ENCODE measurements around the gene AP3B1.

AP3B1 gene, protein sequence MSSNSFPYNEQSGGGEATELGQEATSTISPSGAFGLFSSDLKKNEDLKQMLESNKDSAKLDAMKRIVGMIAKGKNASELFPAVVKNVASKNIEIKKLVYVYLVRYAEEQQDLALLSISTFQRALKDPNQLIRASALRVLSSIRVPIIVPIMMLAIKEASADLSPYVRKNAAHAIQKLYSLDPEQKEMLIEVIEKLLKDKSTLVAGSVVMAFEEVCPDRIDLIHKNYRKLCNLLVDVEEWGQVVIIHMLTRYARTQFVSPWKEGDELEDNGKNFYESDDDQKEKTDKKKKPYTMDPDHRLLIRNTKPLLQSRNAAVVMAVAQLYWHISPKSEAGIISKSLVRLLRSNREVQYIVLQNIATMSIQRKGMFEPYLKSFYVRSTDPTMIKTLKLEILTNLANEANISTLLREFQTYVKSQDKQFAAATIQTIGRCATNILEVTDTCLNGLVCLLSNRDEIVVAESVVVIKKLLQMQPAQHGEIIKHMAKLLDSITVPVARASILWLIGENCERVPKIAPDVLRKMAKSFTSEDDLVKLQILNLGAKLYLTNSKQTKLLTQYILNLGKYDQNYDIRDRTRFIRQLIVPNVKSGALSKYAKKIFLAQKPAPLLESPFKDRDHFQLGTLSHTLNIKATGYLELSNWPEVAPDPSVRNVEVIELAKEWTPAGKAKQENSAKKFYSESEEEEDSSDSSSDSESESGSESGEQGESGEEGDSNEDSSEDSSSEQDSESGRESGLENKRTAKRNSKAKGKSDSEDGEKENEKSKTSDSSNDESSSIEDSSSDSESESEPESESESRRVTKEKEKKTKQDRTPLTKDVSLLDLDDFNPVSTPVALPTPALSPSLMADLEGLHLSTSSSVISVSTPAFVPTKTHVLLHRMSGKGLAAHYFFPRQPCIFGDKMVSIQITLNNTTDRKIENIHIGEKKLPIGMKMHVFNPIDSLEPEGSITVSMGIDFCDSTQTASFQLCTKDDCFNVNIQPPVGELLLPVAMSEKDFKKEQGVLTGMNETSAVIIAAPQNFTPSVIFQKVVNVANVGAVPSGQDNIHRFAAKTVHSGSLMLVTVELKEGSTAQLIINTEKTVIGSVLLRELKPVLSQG

DNA sequence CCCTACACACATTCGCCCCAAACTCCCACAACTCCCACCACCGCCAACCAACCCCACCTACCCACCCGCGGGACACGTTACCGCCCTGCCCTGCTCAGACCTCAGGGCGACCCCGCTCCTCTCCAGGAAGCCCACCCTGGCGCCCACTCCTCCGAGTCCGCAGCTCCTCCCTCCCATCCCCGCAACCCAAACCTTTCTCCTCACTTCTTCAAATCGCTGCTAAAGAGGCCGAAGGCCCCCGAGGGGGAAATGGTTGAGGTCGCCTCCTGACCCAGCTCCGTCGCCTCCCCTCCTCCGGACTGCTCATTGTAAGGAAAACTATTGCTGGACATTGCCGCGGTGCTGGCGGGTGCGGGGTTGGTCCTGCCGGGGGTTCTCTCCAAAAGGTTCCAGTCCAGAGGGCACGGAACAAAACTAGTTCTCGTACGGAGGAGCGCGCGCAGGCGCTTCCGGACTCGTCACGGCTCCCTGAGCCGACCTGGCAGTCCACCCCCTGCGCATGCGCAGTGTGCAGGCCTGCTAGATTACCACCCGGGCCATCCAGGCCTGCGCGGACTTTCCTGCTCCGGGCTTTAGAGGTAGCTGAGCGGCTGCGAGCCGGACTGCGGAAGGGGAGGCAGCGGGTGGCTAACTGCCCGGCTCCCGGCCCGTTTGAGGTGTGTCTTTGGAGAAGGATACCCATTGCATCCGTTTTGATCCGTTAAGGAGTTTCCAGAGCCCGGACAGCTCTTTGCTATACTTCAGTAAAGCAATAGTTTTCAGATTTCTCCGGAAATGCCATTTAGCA lies at the start of gene AP3B1:
TSS of gene AP3B1 (minus strand) at position 451 of the 787 bp plus-strand sequence. CDS start at position 332, 119 bp downstream.
- peaks cover 33% of the 10 kb centered on the region for H3K4me1 ChIP-seq (ENCODE audit: control insufficient read depth, insufficient read depth, low read length)
- H3K9ac ChIP-seq (ENCODE audit: low read length), result peak within 1 kb of the TSS; percentile 98
- H3K36me3 ChIP-seq (ENCODE audit: control insufficient read depth, insufficient read depth, low read length, severe bottlenecking), result no peaks in the 10 kb centered on the region
- H3K4me3 ChIP-seq (ENCODE audit: low read length), result peak within 1 kb of the TSS; percentile 96
- DNase-seq (ENCODE audit: low read depth), result peak; percentile 100
- no peaks in the 10 kb centered on the region for H3K9me3 ChIP-seq (ENCODE audit: control insufficient read depth, low read length)
- H3K27me3 ChIP-seq (replicated peaks; ENCODE audit: control insufficient read depth, insufficient read depth, low read length), result no peaks in the 10 kb centered on the region

DNA sequence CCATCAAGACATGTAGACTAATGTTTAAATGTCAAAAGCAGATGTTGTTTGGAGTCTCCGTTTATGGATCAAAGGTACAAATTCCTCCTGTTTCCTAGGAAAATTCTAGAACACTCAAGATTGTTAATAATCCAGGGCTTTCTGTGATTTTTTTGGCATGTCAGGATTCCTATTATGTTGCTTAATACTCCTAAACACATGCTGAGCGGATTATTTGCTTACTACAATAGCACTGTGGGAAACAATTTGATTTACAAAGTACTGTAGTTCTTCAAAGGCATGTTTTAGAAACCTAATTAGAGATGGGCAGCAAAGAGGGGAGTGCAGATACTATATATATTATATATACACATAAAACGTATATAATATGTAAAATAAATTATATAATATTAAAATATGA lies 46.9 kb upstream of the AP3B1 start:
- Histone ChIP-seq H3K4me3 (ENCODE audit: low read length) (no peak overlapping the region), H3K4me1 (ENCODE audit: control insufficient read depth, insufficient read depth, low read length) (peaks cover 10% of the 10 kb centered on the region), H3K27me3 (replicated peaks; ENCODE audit: control insufficient read depth, insufficient read depth, low read length) (no peaks in the 10 kb centered on the region), H3K9me3 (ENCODE audit: control insufficient read depth, low read length) (peaks cover 8% of the 10 kb centered on the region), H3K36me3 (ENCODE audit: control insufficient read depth, insufficient read depth, low read length, severe bottlenecking) (no peaks in the 10 kb centered on the region), H3K9ac (ENCODE audit: low read length) (no peak overlapping the region)
- no peak for DNase-seq (ENCODE audit: low read depth)

DNA sequence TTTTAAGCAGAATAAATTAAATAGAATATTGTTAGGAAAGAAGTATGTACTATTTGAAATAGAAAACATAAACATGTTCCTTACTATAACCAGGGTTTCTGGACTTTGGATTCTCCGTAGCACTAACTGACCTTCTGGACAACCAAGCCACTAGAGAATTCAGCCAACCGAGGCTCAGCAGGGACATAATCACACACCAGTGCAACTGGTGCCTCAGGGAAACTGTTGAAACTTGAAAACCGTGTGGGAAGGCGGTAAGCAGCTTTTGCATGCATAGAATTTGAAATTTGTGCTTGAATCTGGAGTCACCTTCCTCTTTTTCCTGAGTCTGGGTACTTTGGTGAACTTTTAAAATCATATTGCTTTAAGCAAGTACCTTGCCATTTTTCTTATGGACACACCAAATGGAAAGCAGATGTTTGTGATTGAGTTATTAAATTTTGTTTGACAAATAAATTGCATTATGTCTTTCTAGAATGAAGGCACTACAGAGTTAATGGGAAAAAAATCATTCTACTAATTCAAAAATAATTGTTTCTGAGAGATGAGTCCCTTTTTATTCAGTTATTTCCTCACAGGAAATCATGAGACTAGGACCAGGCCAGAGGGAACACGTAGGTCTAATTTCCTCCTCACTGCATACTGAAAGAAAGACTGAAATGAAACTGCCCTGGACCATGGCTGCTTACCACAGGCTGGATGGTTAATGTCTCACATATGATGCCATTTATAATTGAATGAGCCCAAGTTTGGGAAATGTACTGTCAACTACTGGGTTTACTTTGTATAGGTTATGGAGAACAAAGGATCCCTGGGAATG lies 45.3 kb upstream of the AP3B1 start:
- H3K9ac ChIP-seq (ENCODE audit: low read length), result no peak overlapping the region
- H3K4me3 ChIP-seq (ENCODE audit: low read length), result no peak overlapping the region
- no peaks in the 10 kb centered on the region for H3K4me1 ChIP-seq (ENCODE audit: control insufficient read depth, insufficient read depth, low read length)
- peaks cover 8% of the 10 kb centered on the region for H3K9me3 ChIP-seq (ENCODE audit: control insufficient read depth, low read length)
- no peaks in the 10 kb centered on the region for H3K36me3 ChIP-seq (ENCODE audit: control insufficient read depth, insufficient read depth, low read length, severe bottlenecking)
- no peaks in the 10 kb centered on the region for H3K27me3 ChIP-seq (replicated peaks; ENCODE audit: control insufficient read depth, insufficient read depth, low read length)
- DNase-seq (ENCODE audit: low read depth), result no peak

DNA sequence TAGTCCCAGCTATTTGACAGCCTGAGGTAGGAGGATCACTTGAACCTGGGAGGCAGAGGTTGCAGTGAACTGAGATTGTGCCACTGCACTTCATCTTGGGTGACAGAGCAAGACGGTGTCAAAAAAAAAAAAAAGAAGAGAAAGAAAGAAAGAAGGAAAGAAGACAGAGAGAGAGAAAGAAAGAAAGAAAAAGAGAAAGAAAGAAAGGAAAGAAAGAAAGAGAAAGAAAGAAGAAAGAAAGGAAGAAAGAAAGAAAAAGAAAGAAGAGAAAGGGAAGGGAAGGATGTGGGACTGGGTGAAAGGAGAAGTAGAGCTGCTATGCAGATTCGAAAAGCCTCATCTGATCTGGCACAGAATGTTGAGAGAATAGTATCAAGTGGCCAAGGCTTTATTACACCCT lies 42.2 kb upstream of the AP3B1 start:
- peaks cover 8% of the 10 kb centered on the region for H3K9me3 ChIP-seq (ENCODE audit: control insufficient read depth, low read length)

DNA sequence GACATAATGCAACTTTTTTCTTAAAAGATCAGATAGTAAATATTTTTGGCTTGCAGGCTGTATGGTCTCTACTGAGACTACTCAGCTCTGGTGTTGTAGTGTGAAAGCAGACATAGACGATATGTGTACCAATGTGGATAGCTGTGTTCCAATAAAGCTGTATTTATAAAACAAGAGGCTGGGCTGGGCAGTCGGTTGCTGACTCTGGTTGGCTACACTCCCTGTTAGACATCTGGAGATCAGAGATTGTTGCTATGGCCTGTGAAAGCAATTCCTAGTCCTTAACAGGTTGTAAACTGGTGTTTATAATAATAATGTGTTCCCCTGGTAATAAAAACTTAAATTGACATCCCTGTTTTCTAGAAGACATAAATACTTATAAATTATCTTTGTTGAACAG lies 41.5 kb upstream of the AP3B1 start:
- no peaks in the 10 kb centered on the region for H3K27me3 ChIP-seq (replicated peaks; ENCODE audit: control insufficient read depth, insufficient read depth, low read length)
- no peak overlapping the region for H3K4me3 ChIP-seq (ENCODE audit: low read length)
- peaks cover 8% of the 10 kb centered on the region for H3K9me3 ChIP-seq (ENCODE audit: control insufficient read depth, low read length)
- H3K36me3 ChIP-seq (ENCODE audit: control insufficient read depth, insufficient read depth, low read length, severe bottlenecking), result no peaks in the 10 kb centered on the region
- no peak overlapping the region for H3K9ac ChIP-seq (ENCODE audit: low read length)
- DNase-seq (ENCODE audit: low read depth), result no peak
- H3K4me1 ChIP-seq (ENCODE audit: control insufficient read depth, insufficient read depth, low read length), result no peaks in the 10 kb centered on the region

More for the DNA sequence above, 42.2 kb upstream of the AP3B1 start:
- Histone ChIP-seq H3K4me3 (ENCODE audit: low read length) (no peak overlapping the region), H3K36me3 (ENCODE audit: control insufficient read depth, insufficient read depth, low read length, severe bottlenecking) (no peaks in the 10 kb centered on the region), H3K4me1 (ENCODE audit: control insufficient read depth, insufficient read depth, low read length) (no peaks in the 10 kb centered on the region), H3K9ac (ENCODE audit: low read length) (no peak overlapping the region), H3K27me3 (replicated peaks; ENCODE audit: control insufficient read depth, insufficient read depth, low read length) (no peaks in the 10 kb centered on the region)
- no peak for DNase-seq (ENCODE audit: low read depth)

DNA sequence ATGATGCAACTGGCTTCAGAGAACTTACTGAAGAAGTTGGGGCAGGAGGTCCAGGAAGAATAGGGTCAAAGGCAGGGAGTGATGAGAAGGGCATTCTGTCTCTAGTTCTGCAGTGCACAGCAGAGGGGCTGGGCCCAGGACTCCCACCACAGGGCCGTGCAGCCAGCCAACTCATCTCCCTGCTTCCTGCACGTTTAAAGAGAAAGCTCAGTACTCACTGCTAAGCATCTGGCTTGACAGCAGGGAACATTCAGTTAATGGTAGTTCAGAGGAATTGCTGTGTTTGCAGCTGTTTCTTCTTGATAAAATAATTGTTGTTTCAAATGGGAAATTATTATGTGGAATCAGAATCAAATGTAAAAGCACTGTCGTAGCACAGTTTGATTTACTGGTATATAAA lies 40.3 kb upstream of the AP3B1 start:
- Histone ChIP-seq H3K36me3 (ENCODE audit: control insufficient read depth, insufficient read depth, low read length, severe bottlenecking) (no peaks in the 10 kb centered on the region), H3K4me1 (ENCODE audit: control insufficient read depth, insufficient read depth, low read length) (no peaks in the 10 kb centered on the region), H3K9me3 (ENCODE audit: control insufficient read depth, low read length) (peaks cover 8% of the 10 kb centered on the region), H3K27me3 (replicated peaks; ENCODE audit: control insufficient read depth, insufficient read depth, low read length) (no peaks in the 10 kb centered on the region), H3K4me3 (ENCODE audit: low read length) (no peak overlapping the region), H3K9ac (ENCODE audit: low read length) (no peak overlapping the region)
- no peak for DNase-seq (ENCODE audit: low read depth)

DNA sequence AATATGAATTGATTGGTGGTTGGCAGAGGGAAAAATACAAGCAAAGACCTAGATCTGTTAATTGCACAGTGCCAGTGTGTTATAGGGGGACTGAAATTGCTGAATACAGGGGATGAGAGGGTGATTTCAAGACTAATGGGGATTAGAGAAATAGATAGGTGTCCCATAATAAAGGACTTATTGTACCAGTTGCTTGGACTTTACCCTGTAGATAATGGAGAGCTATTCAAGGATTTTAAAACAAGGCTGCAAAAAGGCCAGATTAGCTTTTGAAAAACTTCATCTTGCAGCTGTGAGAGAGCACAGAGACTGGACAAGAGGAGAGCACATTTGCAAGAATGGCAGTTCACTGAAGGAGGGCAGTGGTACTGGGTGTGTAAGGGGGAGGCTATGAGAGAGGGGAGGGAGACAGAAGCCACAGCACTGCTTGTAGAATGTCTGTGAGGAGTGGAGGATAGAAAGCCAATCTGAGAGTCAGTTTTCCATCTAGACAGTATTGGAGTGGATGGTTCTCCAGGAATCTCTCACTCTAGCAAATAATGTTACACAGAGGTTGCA lies 37.1 kb upstream of the AP3B1 start:
- no peaks in the 10 kb centered on the region for H3K9me3 ChIP-seq (ENCODE audit: control insufficient read depth, low read length)
- no peaks in the 10 kb centered on the region for H3K27me3 ChIP-seq (replicated peaks; ENCODE audit: control insufficient read depth, insufficient read depth, low read length)
- no peak overlapping the region for H3K4me3 ChIP-seq (ENCODE audit: low read length)
- no peak for DNase-seq (ENCODE audit: low read depth)
- H3K9ac ChIP-seq (ENCODE audit: low read length), result no peak overlapping the region
- H3K4me1 ChIP-seq (ENCODE audit: control insufficient read depth, insufficient read depth, low read length), result peaks cover 7% of the 10 kb centered on the region
- no peaks in the 10 kb centered on the region for H3K36me3 ChIP-seq (ENCODE audit: control insufficient read depth, insufficient read depth, low read length, severe bottlenecking)

DNA sequence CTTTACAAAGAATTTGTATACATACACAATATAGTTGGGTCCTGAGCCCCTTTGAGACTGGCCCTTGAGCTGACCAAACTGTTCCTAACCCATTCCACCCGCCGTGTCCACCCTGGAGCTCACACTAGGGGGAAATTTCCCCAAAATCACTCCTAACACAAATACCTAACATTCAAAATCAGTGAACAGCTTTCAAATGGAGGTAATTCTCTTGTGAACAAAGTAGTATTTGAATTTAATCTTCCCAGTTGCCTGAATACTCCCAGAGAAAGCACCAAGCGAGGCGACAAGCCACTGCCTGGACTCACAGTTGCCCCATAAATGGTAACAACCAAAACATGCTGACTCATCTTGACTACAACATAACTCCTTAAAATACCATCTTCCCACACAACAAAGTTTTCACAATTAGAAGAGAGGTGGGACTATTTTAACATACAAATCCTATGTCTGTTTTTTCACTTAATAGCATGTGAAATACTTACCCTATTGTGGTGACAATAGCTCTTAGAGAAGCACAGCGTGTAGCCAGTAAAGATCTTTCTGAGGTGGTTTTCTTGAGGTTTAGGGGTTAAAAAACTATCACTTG lies 34.2 kb upstream of the AP3B1 start:
- H3K4me1 ChIP-seq (ENCODE audit: control insufficient read depth, insufficient read depth, low read length), result peaks cover 7% of the 10 kb centered on the region
- DNase-seq (ENCODE audit: low read depth), result peak; percentile 21
- H3K36me3 ChIP-seq (ENCODE audit: control insufficient read depth, insufficient read depth, low read length, severe bottlenecking), result no peaks in the 10 kb centered on the region
- H3K27me3 ChIP-seq (replicated peaks; ENCODE audit: control insufficient read depth, insufficient read depth, low read length), result no peaks in the 10 kb centered on the region
- H3K9ac ChIP-seq (ENCODE audit: low read length), result no peak overlapping the region
- H3K4me3 ChIP-seq (ENCODE audit: low read length), result no peak overlapping the region
- H3K9me3 ChIP-seq (ENCODE audit: control insufficient read depth, low read length), result no peaks in the 10 kb centered on the region

DNA sequence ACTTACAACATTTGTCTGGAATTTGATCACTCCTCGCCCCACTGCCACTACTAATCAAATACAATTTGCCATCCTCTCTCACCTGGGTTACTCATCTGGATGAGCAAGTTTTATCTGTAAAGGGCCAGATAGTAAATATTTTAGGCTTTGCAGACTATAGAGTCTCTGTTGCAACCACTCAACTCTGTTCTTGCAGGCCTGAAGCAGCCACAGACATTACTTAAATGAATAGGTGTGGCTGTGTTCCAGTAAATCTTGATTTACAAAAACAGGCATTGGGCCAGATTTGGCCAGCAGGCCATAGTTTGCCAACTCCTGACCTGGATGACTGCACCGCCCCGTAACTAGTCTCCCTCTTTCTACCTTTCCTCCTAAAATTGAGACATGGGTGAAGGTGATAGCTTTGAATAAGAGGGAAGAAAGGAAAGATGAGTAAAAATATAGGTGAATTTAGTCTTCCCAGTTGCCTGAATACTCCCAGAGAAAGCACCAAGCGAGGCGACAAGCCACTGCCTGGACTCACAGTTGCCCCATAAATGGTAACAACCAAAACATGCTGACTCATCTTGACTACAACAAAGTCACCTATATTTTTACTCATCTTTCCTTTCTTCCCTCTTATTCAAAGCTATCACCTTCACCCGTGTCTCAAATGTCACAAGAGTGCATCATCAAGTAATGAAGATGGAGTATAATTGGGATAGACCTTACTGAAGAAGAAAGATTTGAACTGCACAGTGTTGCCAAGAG lies 33.4 kb upstream of the AP3B1 start:
- no peaks in the 10 kb centered on the region for H3K36me3 ChIP-seq (ENCODE audit: control insufficient read depth, insufficient read depth, low read length, severe bottlenecking)
- no peak overlapping the region for H3K9ac ChIP-seq (ENCODE audit: low read length)
- peak; percentile 8 for DNase-seq (ENCODE audit: low read depth)
- H3K27me3 ChIP-seq (replicated peaks; ENCODE audit: control insufficient read depth, insufficient read depth, low read length), result no peaks in the 10 kb centered on the region
- H3K4me1 ChIP-seq (ENCODE audit: control insufficient read depth, insufficient read depth, low read length), result peaks cover 7% of the 10 kb centered on the region
- H3K4me3 ChIP-seq (ENCODE audit: low read length), result no peak overlapping the region
- no peaks in the 10 kb centered on the region for H3K9me3 ChIP-seq (ENCODE audit: control insufficient read depth, low read length)

All from adipocyte (in vitro differentiated cells).